ENCODE data around the gene PRR30. TPM values are rescaled to one million over a fixed set of nuclear protein-coding genes. Genes with fewer than 3 reads are reported as not detected.

Gene PRR30
- total RNA-seq: not detected

DNA sequence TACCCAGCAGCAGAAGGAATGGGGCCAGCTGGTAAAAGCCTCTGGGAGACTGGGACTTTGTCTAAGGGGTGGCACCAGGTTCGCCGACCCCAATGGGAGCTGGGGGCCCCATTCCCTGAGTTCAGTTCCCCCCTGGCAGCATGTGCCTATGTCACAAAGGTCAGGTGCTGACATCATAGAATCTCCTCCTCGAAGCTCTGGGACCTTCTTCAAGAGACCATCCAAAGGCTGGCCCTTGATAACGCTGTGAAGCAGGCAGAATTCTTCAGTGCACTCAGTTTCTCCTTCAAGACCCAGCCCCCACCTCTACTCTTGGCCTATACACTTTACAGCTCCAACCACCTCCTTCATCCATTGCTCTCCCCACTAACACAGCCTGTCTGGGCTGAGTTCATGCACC lies at the start of gene PRR30:
Gene PRR30, minus strand, starts transcription at position 101 of the 400 bp plus-strand sequence. CDS start 1,081 bp downstream, outside the sequence.
- Histone ChIP-seq H3K36me3 (no peaks in the 10 kb centered on the region), H3K27ac (no peak within 1 kb of the TSS), H3K4me1 (no peaks in the 10 kb centered on the region), H3K4me3 (no peak within 1 kb of the TSS), H3K9me3 (no peaks in the 10 kb centered on the region), H3K27me3 (no peaks in the 10 kb centered on the region)
- TF ChIP-seq POLR2AphosphoS5 (IDR thresholded peaks at IDR 0.05) (no peak), POLR2A (IDR thresholded peaks at IDR 0.05) (no peak)
- TF ChIP-seq, protein P1, sequence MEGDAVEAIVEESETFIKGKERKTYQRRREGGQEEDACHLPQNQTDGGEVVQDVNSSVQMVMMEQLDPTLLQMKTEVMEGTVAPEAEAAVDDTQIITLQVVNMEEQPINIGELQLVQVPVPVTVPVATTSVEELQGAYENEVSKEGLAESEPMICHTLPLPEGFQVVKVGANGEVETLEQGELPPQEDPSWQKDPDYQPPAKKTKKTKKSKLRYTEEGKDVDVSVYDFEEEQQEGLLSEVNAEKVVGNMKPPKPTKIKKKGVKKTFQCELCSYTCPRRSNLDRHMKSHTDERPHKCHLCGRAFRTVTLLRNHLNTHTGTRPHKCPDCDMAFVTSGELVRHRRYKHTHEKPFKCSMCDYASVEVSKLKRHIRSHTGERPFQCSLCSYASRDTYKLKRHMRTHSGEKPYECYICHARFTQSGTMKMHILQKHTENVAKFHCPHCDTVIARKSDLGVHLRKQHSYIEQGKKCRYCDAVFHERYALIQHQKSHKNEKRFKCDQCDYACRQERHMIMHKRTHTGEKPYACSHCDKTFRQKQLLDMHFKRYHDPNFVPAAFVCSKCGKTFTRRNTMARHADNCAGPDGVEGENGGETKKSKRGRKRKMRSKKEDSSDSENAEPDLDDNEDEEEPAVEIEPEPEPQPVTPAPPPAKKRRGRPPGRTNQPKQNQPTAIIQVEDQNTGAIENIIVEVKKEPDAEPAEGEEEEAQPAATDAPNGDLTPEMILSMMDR (IDR thresholded peaks at IDR 0.05): no peak
- intact Hi-C loops (cut with DNase I; ENCODE audit: low total_unique reads): no loop called here
- DNase-seq (ENCODE audit: low spot score in 2 of 2): no peak

DNA sequence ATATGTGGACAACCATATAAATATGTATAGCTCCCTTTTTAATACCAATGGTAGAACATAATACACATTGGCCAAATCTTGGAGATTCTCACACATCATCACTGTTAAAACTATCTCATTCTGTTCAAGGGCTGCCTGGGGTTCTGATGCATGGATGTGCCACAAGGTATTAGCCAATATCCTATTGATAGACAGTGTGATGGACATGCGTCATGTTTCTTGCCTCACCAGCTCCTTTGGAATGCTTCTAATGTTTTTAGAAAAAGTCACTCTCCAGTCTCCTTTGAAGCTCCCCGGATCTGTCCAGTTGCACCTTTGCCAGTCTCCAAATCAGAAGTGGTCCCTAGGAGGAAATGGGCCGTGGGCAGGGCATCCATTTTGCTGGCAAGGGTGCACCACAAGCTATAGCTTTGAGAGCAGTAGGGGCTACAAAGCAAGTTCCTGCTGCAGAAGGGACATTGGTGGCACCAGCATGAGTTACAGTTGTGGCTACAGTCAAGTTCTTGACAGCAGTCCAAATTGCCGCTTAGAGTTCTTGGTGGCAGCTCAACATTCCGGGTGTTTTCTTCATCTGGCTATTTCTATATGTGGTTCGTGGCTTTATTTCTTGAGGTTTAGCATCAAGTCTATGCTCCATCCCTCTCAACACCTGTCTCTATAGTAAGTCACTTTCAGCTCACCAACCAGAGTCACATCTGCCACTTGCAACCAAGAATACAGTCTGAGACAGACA lies 47.6 kb upstream of the PRR30 start:
- Histone ChIP-seq H3K27me3 (no peaks in the 10 kb centered on the region), H3K27ac (peak overlapping the region in 1 of 2 donors; percentile 91), H3K9me3 (no peaks in the 10 kb centered on the region), H3K36me3 (no peaks in the 10 kb centered on the region), H3K4me1 (no peaks in the 10 kb centered on the region), H3K4me3 (no peak overlapping the region)
- intact Hi-C loops (cut with DNase I; ENCODE audit: low total_unique reads): no loop called here
- TF ChIP-seq, protein P1 (IDR thresholded peaks at IDR 0.05): no peak
- TF ChIP-seq POLR2AphosphoS5 (IDR thresholded peaks at IDR 0.05) (no peak), POLR2A (IDR thresholded peaks at IDR 0.05) (no peak)
- DNase-seq (ENCODE audit: low spot score in 2 of 2): no peak

DNA sequence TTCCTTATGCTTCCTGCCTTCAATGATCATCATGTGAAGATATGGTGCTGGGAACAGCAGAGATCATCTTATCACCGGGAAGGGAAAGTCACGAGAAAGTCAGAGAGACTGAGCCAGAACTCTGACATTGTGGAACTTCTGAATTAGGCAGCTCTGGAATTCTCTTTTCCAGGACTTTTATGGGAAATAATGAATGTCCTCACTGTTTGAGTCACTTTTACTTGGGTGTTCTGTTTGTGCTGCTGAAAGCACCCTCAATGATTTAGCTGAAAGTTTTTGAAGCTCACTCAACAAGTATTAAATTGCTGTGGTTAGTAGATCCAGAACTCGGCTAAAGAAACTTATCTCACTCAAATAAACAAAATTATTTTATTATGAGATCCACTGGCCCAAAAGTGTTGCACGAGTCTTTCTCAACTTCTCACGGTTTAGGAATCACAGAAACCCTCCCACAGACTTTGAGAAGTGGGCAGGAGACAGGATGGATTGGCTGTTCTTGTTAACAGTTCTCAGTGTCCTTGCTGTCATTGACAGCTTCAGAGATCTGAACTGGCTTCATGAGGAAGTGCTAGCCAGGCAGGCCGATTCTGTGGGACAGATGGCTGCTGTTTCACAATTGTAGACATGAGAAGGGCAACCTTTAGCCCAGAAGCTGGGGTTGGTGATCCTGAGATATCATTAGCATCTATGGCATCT lies 46.3 kb upstream of the PRR30 start:
- no peak for DNase-seq (ENCODE audit: low spot score in 2 of 2)
- intact Hi-C loops (cut with DNase I; ENCODE audit: low total_unique reads): no loop called here
- H3K36me3 ChIP-seq: no peaks in the 10 kb centered on the region
- H3K9me3 ChIP-seq: no peaks in the 10 kb centered on the region
- peak overlapping the region; percentile 72 to 91 for H3K27ac ChIP-seq
- H3K27me3 ChIP-seq: no peaks in the 10 kb centered on the region
- H3K4me3 ChIP-seq: no peak overlapping the region
- TF ChIP-seq POLR2A (IDR thresholded peaks at IDR 0.05): no peak
- TF ChIP-seq POLR2AphosphoS5 (IDR thresholded peaks at IDR 0.05): peak; percentile 55 to 60 (median 57)
- peaks cover 0 to 8% of the 10 kb centered on the region in 2 donors for H3K4me1 ChIP-seq

DNA sequence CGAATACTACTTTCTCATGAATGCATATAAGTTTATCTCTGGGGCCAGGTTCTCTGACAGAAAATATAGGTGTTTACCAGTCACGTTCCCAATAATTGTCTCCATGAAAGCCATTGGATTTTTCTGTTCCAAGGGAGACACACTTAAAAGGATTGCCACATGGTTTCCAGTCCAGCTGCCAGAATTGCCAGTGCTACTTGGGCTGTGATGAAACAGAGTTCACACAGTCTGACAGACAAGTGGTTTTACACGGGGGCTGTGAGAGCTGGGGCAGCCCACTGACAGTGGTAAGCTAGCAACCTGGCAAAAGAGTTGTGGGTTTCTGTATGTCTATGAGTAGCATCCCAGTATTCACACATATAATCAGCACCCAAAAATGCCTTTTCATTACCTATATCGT lies 44.9 kb upstream of the PRR30 start:
- H3K27ac ChIP-seq: peak overlapping the region; percentile 72 to 91
- DNase-seq (ENCODE audit: low spot score in 2 of 2): no peak
- intact Hi-C loops (cut with DNase I; ENCODE audit: low total_unique reads): no loop called here
- no peaks in the 10 kb centered on the region for H3K27me3 ChIP-seq
- H3K4me3 ChIP-seq: no peak overlapping the region
- peaks cover 0 to 8% of the 10 kb centered on the region in 2 donors for H3K4me1 ChIP-seq
- no peaks in the 10 kb centered on the region for H3K9me3 ChIP-seq
- TF ChIP-seq POLR2A (IDR thresholded peaks at IDR 0.05) (no peak), POLR2AphosphoS5 (IDR thresholded peaks at IDR 0.05) (peak in 1 of 3 donors; percentile 79)
- TF ChIP-seq, protein P1 (IDR thresholded peaks at IDR 0.05): no peak
- no peaks in the 10 kb centered on the region for H3K36me3 ChIP-seq

DNA sequence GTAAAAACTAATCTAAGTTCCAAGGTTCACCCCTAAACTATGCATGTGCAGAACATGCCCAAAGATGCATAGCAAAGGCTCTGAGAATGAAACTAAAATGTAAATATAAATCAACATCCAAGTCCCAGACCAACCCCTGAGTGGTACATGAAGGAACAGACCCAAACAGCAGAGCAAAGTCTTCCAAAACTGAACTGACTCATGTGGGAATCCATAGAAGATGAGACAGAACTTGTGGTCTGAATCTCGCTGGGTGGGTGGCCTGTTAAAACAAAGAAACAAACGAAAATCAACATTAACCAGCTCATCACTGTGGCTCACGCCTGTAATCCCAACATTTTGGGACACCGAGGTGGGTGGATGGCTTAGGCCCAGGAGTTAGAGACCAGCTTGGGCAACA lies 43.1 kb upstream of the PRR30 start:
- intact Hi-C loops (cut with DNase I; ENCODE audit: low total_unique reads): no loop called here
- H3K4me1 ChIP-seq: peaks cover 0 to 8% of the 10 kb centered on the region in 2 donors
- no peaks in the 10 kb centered on the region for H3K27me3 ChIP-seq
- H3K4me3 ChIP-seq: no peak overlapping the region
- no peak for TF ChIP-seq POLR2A (IDR thresholded peaks at IDR 0.05)
- TF ChIP-seq POLR2AphosphoS5 (IDR thresholded peaks at IDR 0.05): no peak
- TF ChIP-seq, protein P1 (IDR thresholded peaks at IDR 0.05): no peak
- no peak for DNase-seq (ENCODE audit: low spot score in 2 of 2)
- H3K36me3 ChIP-seq: no peaks in the 10 kb centered on the region
- H3K27ac ChIP-seq: peak overlapping the region in 1 of 2 donors; percentile 94
- H3K9me3 ChIP-seq: no peaks in the 10 kb centered on the region
